ENCODE measurements around the gene GTF2F2. TPM values are rescaled to one million over a fixed set of nuclear protein-coding genes. Genes with fewer than 3 reads are reported as not detected.
"Not testable (repeated sequence)": the region's sequence is repeated elsewhere in the genome, so short reads cannot be mapped to it uniquely, and the experiment has no call there.

Gene GTF2F2
- total and polyA plus RNA-seq, 9 of the 15 experiments (the other 6 are each of a cell fraction or from before 2014, with no cell fraction given), result 19.7 to 44.8 (median 32.4) TPM

DNA sequence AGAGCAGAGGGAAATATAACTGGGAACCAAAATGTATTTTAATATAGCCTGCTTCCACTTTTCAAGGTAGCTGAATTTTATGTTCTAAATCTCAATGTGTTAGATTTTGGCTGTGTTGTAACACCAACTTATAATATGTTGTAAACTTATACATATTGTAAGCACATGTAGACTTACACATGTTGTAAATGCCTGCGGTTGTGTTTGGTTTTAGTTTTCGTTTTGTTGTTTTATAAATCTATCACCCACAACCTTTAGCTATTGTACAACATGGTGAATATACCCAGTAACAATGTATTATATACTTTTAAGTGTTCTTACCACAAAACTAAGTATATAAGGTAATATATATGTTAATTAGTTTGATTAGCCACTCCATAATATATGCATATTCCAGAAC is 65.0 kb downstream of the GTF2F2 start (continued):
- TF ChIP-seq, protein P1, sequence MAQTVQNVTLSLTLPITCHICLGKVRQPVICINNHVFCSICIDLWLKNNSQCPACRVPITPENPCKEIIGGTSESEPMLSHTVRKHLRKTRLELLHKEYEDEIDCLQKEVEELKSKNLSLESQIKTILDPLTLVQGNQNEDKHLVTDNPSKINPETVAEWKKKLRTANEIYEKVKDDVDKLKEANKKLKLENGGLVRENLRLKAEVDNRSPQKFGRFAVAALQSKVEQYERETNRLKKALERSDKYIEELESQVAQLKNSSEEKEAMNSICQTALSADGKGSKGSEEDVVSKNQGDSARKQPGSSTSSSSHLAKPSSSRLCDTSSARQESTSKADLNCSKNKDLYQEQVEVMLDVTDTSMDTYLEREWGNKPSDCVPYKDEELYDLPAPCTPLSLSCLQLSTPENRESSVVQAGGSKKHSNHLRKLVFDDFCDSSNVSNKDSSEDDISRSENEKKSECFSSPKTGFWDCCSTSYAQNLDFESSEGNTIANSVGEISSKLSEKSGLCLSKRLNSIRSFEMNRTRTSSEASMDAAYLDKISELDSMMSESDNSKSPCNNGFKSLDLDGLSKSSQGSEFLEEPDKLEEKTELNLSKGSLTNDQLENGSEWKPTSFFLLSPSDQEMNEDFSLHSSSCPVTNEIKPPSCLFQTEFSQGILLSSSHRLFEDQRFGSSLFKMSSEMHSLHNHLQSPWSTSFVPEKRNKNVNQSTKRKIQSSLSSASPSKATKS (CRISPR knock-in tag; IDR thresholded peaks at IDR 0.05), result no peak
- TF ChIP-seq SRF (CRISPR knock-in tag; IDR thresholded peaks at IDR 0.05) (no peak), ZNF184 (CRISPR knock-in tag; IDR thresholded peaks at IDR 0.05) (no peak), MTA2 (IDR thresholded peaks at IDR 0.05; ENCODE audit: low read depth) (no peak), FOXP1 (CRISPR knock-in tag; IDR thresholded peaks at IDR 0.05) (no peak), TEAD4 (IDR thresholded peaks at IDR 0.05; ENCODE audit: low read length) (no peak), TEAD4 (CRISPR knock-in tag; IDR thresholded peaks at IDR 0.05; ENCODE audit: borderline replicate concordance) (no peak)
- TF ChIP-seq, protein P2, sequence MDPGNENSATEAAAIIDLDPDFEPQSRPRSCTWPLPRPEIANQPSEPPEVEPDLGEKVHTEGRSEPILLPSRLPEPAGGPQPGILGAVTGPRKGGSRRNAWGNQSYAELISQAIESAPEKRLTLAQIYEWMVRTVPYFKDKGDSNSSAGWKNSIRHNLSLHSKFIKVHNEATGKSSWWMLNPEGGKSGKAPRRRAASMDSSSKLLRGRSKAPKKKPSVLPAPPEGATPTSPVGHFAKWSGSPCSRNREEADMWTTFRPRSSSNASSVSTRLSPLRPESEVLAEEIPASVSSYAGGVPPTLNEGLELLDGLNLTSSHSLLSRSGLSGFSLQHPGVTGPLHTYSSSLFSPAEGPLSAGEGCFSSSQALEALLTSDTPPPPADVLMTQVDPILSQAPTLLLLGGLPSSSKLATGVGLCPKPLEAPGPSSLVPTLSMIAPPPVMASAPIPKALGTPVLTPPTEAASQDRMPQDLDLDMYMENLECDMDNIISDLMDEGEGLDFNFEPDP (CRISPR knock-in tag; IDR thresholded peaks at IDR 0.05), result no peak
- TF ChIP-seq, protein P3, sequence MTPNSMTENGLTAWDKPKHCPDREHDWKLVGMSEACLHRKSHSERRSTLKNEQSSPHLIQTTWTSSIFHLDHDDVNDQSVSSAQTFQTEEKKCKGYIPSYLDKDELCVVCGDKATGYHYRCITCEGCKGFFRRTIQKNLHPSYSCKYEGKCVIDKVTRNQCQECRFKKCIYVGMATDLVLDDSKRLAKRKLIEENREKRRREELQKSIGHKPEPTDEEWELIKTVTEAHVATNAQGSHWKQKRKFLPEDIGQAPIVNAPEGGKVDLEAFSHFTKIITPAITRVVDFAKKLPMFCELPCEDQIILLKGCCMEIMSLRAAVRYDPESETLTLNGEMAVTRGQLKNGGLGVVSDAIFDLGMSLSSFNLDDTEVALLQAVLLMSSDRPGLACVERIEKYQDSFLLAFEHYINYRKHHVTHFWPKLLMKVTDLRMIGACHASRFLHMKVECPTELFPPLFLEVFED (CRISPR knock-in tag; conservative IDR thresholded peaks at IDR 0.05), result no peak

DNA sequence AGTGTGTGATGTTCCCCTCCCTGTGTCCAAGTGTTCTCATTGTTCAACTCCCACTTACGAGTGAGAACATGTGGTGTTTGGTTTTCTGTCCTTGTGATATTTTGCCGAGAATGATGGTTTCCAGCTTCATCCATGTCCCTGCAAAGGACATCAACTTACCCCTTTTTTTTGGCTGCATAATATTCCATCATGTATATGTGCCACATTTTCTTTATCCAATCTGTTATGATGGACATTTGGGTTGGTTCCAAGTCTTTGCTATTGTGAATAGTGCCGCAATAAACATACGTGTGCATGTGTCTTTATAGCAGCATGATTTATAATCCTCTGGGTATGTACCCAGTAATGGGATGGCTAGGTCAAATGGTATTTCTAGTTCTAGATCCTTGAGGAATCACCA is 68.8 kb downstream of the GTF2F2 start:
- FAIRE-seq; H3K9me3 ChIP-seq (replicated peaks; ENCODE audit: control insufficient read depth, insufficient read depth, low read depth, low read length); H3K27me3 ChIP-seq (ENCODE audit: control insufficient read depth in 2 of 2, insufficient read depth in 2 of 2, low read length in 2 of 2); H3K9ac ChIP-seq (ENCODE audit: insufficient read depth in 1 of 2, low read depth in 2 of 2, low read length in 2 of 2); H3K4me1 ChIP-seq (replicated peaks in 1 of 2; ENCODE audit: control insufficient read depth in 2 of 2, insufficient read depth in 2 of 2, low read length in 2 of 2); intact Hi-C loops (cut with micrococcal nuclease); in situ Hi-C loops (cut with MboI); CTCF ChIA-PET (ENCODE audit: low intra/inter-chr PET ratio); H3K79me2 ChIP-seq (ENCODE audit: control insufficient read depth, insufficient read depth, low read length); H2AFZ ChIP-seq (ENCODE audit: low read depth, low read length); H3K9me1 ChIP-seq (ENCODE audit: control insufficient read depth, insufficient read depth, low read length); H3K27ac ChIP-seq (ENCODE audit: extremely low read depth, low read depth, low read length); H3K36me3 ChIP-seq (ENCODE audit: control insufficient read depth, insufficient read depth, low read length); BruUV-seq (replicated peaks); ATAC-seq; POLR2A ChIA-PET; DNase-seq (ENCODE audit: extremely low read depth in 1 of 4, low spot score in 3 of 4); H3K4me2 ChIP-seq (ENCODE audit: insufficient read depth, low read length); H4K20me1 ChIP-seq (replicated peaks; ENCODE audit: control insufficient read depth, insufficient read depth, low read length); H3K4me3 ChIP-seq: not testable (repeated sequence)
- 100% methylated on average over 1 of the region's 4 CpGs for WGBS (ENCODE audit: insufficient coverage, low coverage, missing lambda C conversion rate)

DNA sequence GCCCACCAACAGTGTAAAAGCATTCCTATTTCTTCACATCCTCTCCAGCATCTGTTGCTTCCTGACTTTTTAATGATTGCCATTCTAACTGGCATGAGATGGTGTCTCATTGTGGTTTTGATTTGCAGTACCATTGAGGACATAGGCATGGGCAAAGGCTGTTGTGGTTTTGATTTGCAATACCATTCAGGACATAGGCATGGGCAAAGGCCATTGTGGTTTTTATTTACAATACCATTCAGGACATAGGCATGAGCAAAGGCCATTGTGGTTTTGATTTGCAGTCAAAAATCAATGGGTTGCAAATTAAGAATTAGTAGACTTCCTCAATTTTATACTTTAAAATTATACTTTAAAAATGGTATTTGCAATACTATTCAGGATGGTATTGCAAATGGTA is 69.2 kb downstream of the GTF2F2 start:
- H3K9me3 ChIP-seq (replicated peaks; ENCODE audit: control insufficient read depth, insufficient read depth, low read depth, low read length); H2AFZ ChIP-seq (ENCODE audit: low read depth, low read length); in situ Hi-C loops (cut with MboI); H3K4me2 ChIP-seq (ENCODE audit: insufficient read depth, low read length); ATAC-seq; H3K79me2 ChIP-seq (ENCODE audit: control insufficient read depth, insufficient read depth, low read length); H3K9ac ChIP-seq (ENCODE audit: insufficient read depth in 1 of 2, low read depth in 2 of 2, low read length in 2 of 2); H4K20me1 ChIP-seq (replicated peaks; ENCODE audit: control insufficient read depth, insufficient read depth, low read length); H3K27ac ChIP-seq (ENCODE audit: extremely low read depth, low read depth, low read length); BruUV-seq (replicated peaks); FAIRE-seq; DNase-seq (ENCODE audit: extremely low read depth in 1 of 4, low spot score in 3 of 4); H3K4me1 ChIP-seq (replicated peaks in 1 of 2; ENCODE audit: control insufficient read depth in 2 of 2, insufficient read depth in 2 of 2, low read length in 2 of 2); POLR2A ChIA-PET; CTCF ChIA-PET (ENCODE audit: low intra/inter-chr PET ratio); H3K4me3 ChIP-seq; H3K27me3 ChIP-seq (ENCODE audit: control insufficient read depth in 2 of 2, insufficient read depth in 2 of 2, low read length in 2 of 2); H3K9me1 ChIP-seq (ENCODE audit: control insufficient read depth, insufficient read depth, low read length); intact Hi-C loops (cut with micrococcal nuclease): not testable (repeated sequence)
- peaks cover 11% of the 10 kb centered on the region; the same call in 1 of the 3 replicates for H3K36me3 ChIP-seq (ENCODE audit: control insufficient read depth, insufficient read depth, low read length)
